ENCODE results near the gene B4GALT3. TPM values are rescaled to one million over a fixed set of nuclear protein-coding genes. Genes with fewer than 3 reads are reported as not detected.

B4GALT3 gene
- total and polyA plus RNA-seq, 2 of the 8 experiments (the other 6 are each of a cell fraction or from before 2014, with no cell fraction given): 42.3 to 43.0 TPM

GRCh38 chr1:161199506-161200139 is 22.3 kb upstream of the B4GALT3 start:
- peak overlapping the region; percentile 88; the same call in 1 of the 2 replicates for H2AK5ac ChIP-seq (ENCODE audit: low read depth, low read length)
- H2AFZ ChIP-seq (ENCODE audit: low read length): no peak overlapping the region
- WGBS, 2 experiments (ENCODE audit: extremely low coverage in 1 of 2, insufficient coverage in 1 of 2, insufficient read length in 1 of 2, insufficient replicate concordance in 2 of 2, low coverage in 1 of 2, low lambda C conversion rate in 2 of 2, missing lambda C conversion rate in 1 of 2): 46% methylated on average over 3 of the region's 5 CpGs; no CpG with 5 or more reads in 1 of the 2 experiments
- H3K23me2 ChIP-seq (ENCODE audit: low read depth, low read length): peaks cover 13% of the 10 kb centered on the region
- peak overlapping the region; percentile 80; the same call in 1 of the 2 replicates for H2BK20ac ChIP-seq (ENCODE audit: low read length)
- no peaks in the 10 kb centered on the region for H3K9me3 ChIP-seq (ENCODE audit: insufficient read depth in 2 of 2, low read depth in 1 of 2, low read length in 1 of 2)
- DNase-seq (ENCODE audit: low read depth in 1 of 2, low spot score in 2 of 2): no peak
- no peak for TF ChIP-seq TBP (IDR thresholded peaks at IDR 0.05; ENCODE audit: low read depth, low read length)
- TF ChIP-seq SUZ12 (IDR thresholded peaks at IDR 0.05; ENCODE audit: low read length): 0 out of 2 replicates have a peak, but pooled peaks have one; percentile 30
- TF ChIP-seq RBBP5 (IDR thresholded peaks at IDR 0.05; ENCODE audit: borderline replicate concordance, low read depth, low read length): no peak
- TF ChIP-seq CHD2 (IDR thresholded peaks at IDR 0.05; ENCODE audit: low read length): no peak
- no peak for TF ChIP-seq ATF2 (IDR thresholded peaks at IDR 0.05; ENCODE audit: low read length)
- H2BK5ac ChIP-seq (ENCODE audit: low read depth, low read length): peak overlapping the region; percentile 75
- peak overlapping the region; percentile 90 for H2BK15ac ChIP-seq (ENCODE audit: low read length)
- peaks cover 9% of the 10 kb centered on the region; the same call in 1 of the 2 replicates for H3K79me1 ChIP-seq (ENCODE audit: low read depth, low read length)
- H3K27me3 ChIP-seq (replicated peaks in 1 of 4; ENCODE audit: control insufficient read depth in 3 of 4, extremely low read depth in 1 of 4, insufficient read depth in 3 of 4, low read length in 3 of 4): no peaks in the 10 kb centered on the region
- peak overlapping the region; percentile 94; the same call in 1 of the 2 replicates for H3K27ac ChIP-seq (ENCODE audit: low read depth, low read length)
- H4K20me1 ChIP-seq (replicated peaks in 1 of 2; ENCODE audit: control insufficient read depth in 1 of 2, insufficient read depth in 2 of 2, low read length in 2 of 2): no peaks in the 10 kb centered on the region
- H4K91ac ChIP-seq (replicated peaks; ENCODE audit: insufficient read length, low read length): peak overlapping the region; percentile 91
- no peak for FAIRE-seq
- ChIA-PET CTCF (ENCODE audit: partially characterized antibody) (interaction anchor here (0.9 to 17.6 kb wide), 7 partner anchors 20 to 183 kb away, joined by 3 to 427 read pairs (median 5); partner anchors contain the start of genes APOA2, B4GALT3, FCER1G and TOMM40L), POLR2A (ENCODE audit: partially characterized antibody) (interaction anchor here (1.1 to 3.0 kb wide), 11 partner anchors 14 to 114 kb away, joined by 3 to 13 read pairs (median 5); partner anchors contain the start of genes APOA2, B4GALT3, DEDD and PPOX)
- H3K23ac ChIP-seq (ENCODE audit: insufficient read length): no peak overlapping the region
- peak overlapping the region; percentile 1 for H4K5ac ChIP-seq (ENCODE audit: insufficient read length, low read depth, low read length)
- peak overlapping the region in 1 of 4 experiments; percentile 51; a peak in 1 of 8 replicates for H3K4me3 ChIP-seq (ENCODE audit: extremely low read depth in 1 of 4, insufficient read depth in 2 of 4, low read depth in 3 of 4, low read length in 4 of 4)
- H3K56ac ChIP-seq (replicated peaks; ENCODE audit: insufficient read length, low read depth, low read length): peak overlapping the region; percentile 36
- H3K36me3 ChIP-seq (ENCODE audit: control insufficient read depth in 2 of 4, insufficient read depth in 4 of 4, low read length in 3 of 4): peaks cover 3 to 15% (median 5%) of the 10 kb centered on the region in 4 experiments; a peak in 4 of 8 replicates
- no peak overlapping the region for H3K14ac ChIP-seq (ENCODE audit: insufficient read length)
- no peak overlapping the region for H4K8ac ChIP-seq (ENCODE audit: extremely low read depth, insufficient read depth, low read length)
- peak overlapping the region; percentile 67 to 80 for H3K4me2 ChIP-seq (ENCODE audit: insufficient read depth in 1 of 2, low read depth in 2 of 2, low read length in 2 of 2)
- peaks cover 0 to 14% of the 10 kb centered on the region in 2 experiments; a peak in 2 of 4 replicates for H3K79me2 ChIP-seq (ENCODE audit: control insufficient read depth in 1 of 2, insufficient read depth in 2 of 2, low read length in 2 of 2)
- H3K9ac ChIP-seq (replicated peaks in 1 of 4; ENCODE audit: extremely low read depth in 1 of 4, low read depth in 3 of 4, low read length in 3 of 4): no peak overlapping the region
- H3K4ac ChIP-seq (replicated peaks; ENCODE audit: insufficient read length, low read depth, low read length): peak overlapping the region; percentile 55
- peak overlapping the region; percentile 95 for H3K18ac ChIP-seq (ENCODE audit: extremely low read depth, low read length)
- peak overlapping the region; percentile 86 for H2BK12ac ChIP-seq (ENCODE audit: low read depth, low read length)
- H2BK120ac ChIP-seq (replicated peaks; ENCODE audit: low read depth, low read length): peak overlapping the region; percentile 71
- H3K4me1 ChIP-seq (replicated peaks in 1 of 4; ENCODE audit: control insufficient read depth in 3 of 4, insufficient read depth in 4 of 4, low read length in 3 of 4): peaks cover 23 to 54% (median 48%) of the 10 kb centered on the region in 4 experiments

Data from H1 (cell line).